Activated T-cell treated with anti-CD3 and anti-CD28 coated beads for 1 hour (primary cell): ENCODE data around the gene AP2S1.
"Not testable (repeated sequence)": the region's sequence is repeated elsewhere in the genome, so short reads cannot be mapped to it uniquely, and the experiment has no call there.

ENCODE experiments used
- DNase-seq: peaks from one replicate; pipeline ENCODE4 v3.0.0-alpha.2; 2020; ENCODE audit warnings: low read depth

The AP2S1 gene

GRCh38 chr19:46850228-46851203 lies at the start of gene AP2S1:
Gene AP2S1, minus strand, starts transcription at chr19:46850846. Its CDS starts 80 bp downstream, at chr19:46850766.
- DNase-seq, result peak; percentile 86

- no peak for DNase-seq
These were observed 49.7 kb upstream of the AP2S1 start for GRCh38 chr19:46900341-46900740.

GRCh38 chr19:46898731-46899130 lies 48.1 kb upstream of the AP2S1 start:
- no peak for DNase-seq

- no peak for DNase-seq
These were observed 45.6 kb upstream of the AP2S1 start for GRCh38 chr19:46896076-46896794.

- no peak for DNase-seq
These were observed 41.9 kb upstream of the AP2S1 start for GRCh38 chr19:46892252-46893179.

GRCh38 chr19:46890423-46891170 lies 40.0 kb upstream of the AP2S1 start:
- DNase-seq, result no peak

GRCh38 chr19:46887240-46887782 lies 36.7 kb upstream of the AP2S1 start:
- no peak for DNase-seq

- no peak for DNase-seq
These were observed 36.0 kb upstream of the AP2S1 start for GRCh38 chr19:46886546-46887239.

- no peak for DNase-seq
These were observed 34.8 kb upstream of the AP2S1 start for GRCh38 chr19:46885411-46885810.

- not testable (repeated sequence) for DNase-seq
These were observed 32.1 kb upstream of the AP2S1 start for GRCh38 chr19:46882751-46883150.

GRCh38 chr19:46882034-46882433 lies 31.4 kb upstream of the AP2S1 start:
- no peak for DNase-seq

- no peak for DNase-seq
These were observed 30.4 kb upstream of the AP2S1 start for GRCh38 chr19:46881092-46881491.

- no peak for DNase-seq
These were observed 29.8 kb upstream of the AP2S1 start for GRCh38 chr19:46880431-46880830.

- no peak for DNase-seq
These were observed 28.1 kb upstream of the AP2S1 start for GRCh38 chr19:46878613-46879375.

- no peak for DNase-seq
These were observed 25.0 kb upstream of the AP2S1 start for GRCh38 chr19:46875657-46876056.

- DNase-seq, result no peak
These were observed 24.6 kb upstream of the AP2S1 start for GRCh38 chr19:46875234-46875633.

- DNase-seq, result no peak
These were observed 22.3 kb upstream of the AP2S1 start for GRCh38 chr19:46872967-46873366.

- DNase-seq, result not testable (repeated sequence)
These were observed 20.5 kb upstream of the AP2S1 start for GRCh38 chr19:46871173-46871572.

- no peak for DNase-seq
These were observed 17.6 kb upstream of the AP2S1 start for GRCh38 chr19:46868025-46868802.
